IPS DF 4.7 (cell line): ENCODE results near the gene RPAP3.
A peak's percentile ranks its signal among the peaks of the same experiment; 100 is the strongest.

Experiments
- DNase-seq: peaks from one replicate; pipeline ENCODE4 v3.0.0-alpha.2; 2013; ENCODE audit warnings: low spot score; ENCODE audit errors: extremely low read depth

Gene RPAP3, protein sequence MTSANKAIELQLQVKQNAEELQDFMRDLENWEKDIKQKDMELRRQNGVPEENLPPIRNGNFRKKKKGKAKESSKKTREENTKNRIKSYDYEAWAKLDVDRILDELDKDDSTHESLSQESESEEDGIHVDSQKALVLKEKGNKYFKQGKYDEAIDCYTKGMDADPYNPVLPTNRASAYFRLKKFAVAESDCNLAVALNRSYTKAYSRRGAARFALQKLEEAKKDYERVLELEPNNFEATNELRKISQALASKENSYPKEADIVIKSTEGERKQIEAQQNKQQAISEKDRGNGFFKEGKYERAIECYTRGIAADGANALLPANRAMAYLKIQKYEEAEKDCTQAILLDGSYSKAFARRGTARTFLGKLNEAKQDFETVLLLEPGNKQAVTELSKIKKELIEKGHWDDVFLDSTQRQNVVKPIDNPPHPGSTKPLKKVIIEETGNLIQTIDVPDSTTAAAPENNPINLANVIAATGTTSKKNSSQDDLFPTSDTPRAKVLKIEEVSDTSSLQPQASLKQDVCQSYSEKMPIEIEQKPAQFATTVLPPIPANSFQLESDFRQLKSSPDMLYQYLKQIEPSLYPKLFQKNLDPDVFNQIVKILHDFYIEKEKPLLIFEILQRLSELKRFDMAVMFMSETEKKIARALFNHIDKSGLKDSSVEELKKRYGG

GRCh38 chr12:47705566-47706425 lies at the start of gene RPAP3:
RPAP3 (minus strand) TSS chr12:47706030; CDS start chr12:47702840, 3,190 bp downstream.
- peak; percentile 64 for DNase-seq

DNA sequence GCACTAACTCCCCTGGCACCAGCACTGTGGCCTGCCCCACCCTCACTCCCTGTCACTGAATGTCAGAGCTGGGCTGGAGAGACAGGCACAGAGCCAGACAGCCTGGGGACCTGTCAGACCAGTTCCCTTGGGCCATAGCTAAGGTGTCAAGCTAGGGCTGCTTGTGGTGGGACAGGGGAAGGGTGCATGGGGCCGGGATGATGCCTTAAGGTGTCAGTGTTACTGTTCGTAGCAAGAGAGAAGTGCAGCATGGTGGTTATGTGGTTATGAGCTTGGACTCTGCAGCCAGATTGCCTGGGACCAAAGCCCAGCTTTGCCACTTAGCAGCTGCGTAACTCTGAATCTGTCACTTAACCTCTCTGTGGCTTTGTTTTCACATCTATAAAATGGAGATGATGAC lies 49.1 kb upstream of the RPAP3 start:
- no peak for DNase-seq

DNA sequence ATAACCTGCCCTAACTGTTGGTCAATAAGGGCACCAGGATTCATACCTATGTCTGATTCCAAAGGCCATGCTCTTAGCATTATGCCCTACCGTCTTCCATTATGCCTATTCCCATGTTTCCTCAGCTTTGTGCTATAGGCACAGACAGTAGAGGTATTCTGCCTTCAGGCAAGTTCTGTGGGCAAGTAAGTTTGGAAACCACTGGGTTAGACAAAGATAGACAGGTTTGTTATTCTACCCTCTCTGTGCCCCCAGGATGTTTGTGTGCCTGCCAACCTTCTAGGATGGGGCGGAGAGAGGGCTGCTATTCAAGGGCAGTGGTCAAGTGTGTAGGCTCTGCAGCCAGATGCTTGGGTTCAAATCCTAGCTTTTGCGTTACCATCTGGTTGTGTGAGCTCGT lies 48.3 kb upstream of the RPAP3 start:
- DNase-seq, result no peak

GRCh38 chr12:47753021-47754001 lies 47.5 kb upstream of the RPAP3 start:
- DNase-seq, result no peak

- no peak for DNase-seq
Measured at GRCh38 chr12:47752552-47752951, 46.7 kb upstream of the RPAP3 start.

DNA sequence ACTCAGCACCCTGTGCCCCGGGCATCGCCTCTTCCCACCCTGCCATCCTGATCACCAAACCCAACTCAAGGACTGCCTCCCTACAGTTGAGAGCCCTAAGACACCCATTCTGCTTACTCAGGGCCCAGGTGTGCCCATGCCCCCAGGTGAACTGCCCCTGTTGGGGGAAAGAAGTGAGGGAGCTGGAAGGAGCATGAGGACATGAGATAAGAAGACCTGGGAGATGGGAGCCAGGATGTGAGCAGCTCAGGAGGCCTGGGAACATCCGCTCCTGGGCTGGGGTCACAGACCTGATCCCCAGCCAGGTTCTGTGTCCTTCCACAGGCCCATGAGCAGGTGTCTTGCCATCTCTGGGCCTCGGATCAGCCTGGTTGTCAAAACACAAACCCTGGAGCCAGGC lies 46.3 kb upstream of the RPAP3 start:
- no peak for DNase-seq

DNA sequence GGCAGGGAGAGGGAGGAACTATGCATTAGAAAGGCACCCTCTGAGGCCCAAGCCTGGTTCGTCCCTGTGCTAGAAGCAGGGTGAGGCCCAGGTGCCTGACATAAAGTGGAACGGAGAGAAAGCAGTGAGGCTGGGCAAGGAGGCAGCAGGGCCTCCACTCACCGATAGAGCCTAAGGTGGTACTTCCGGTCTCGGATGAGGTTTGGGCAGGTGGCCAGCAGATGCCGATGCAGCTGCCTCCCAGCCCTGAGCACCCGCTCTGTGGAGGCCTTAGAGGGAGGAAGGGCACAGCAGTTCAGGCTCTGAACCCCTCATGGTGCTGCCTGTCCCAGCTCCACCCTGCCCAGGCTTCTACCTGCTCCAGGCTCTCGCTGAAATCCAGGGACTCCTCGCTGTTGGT lies 45.7 kb upstream of the RPAP3 start:
- no peak for DNase-seq

- no peak for DNase-seq
Measured at GRCh38 chr12:47750916-47751470, 45.2 kb upstream of the RPAP3 start.

DNA sequence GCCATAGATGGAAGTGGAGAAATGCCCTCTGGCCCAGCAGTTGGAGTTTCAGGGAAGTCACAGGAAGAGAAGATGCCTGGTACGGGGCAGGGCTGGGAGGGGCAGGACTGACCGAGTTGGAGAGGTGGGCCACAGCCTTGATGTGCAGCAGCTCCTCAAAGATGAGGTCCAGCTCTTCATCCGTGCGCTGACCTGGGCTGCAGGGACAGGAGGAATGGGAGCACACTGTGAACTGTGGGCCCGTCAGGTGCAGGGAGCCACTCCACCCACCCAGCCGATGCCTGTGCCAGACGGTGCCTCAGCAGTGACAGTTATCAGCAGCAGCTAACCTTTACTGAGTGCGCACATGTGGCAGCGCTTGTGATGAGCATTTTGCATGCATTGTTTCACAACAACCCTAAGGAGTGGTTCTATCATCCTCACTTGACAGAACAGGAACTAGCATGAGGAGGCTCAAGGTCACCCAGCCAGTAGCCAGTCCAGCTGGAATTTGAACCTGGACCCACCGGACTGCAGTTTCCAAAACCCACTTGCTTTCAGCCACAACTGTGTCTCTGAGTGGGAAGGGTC lies 44.5 kb upstream of the RPAP3 start:
- DNase-seq, result no peak

GRCh38 chr12:47748899-47749298 lies 43.1 kb upstream of the RPAP3 start:
- no peak for DNase-seq

GRCh38 chr12:47748507-47748828 lies 42.6 kb upstream of the RPAP3 start:
- no peak for DNase-seq

DNA sequence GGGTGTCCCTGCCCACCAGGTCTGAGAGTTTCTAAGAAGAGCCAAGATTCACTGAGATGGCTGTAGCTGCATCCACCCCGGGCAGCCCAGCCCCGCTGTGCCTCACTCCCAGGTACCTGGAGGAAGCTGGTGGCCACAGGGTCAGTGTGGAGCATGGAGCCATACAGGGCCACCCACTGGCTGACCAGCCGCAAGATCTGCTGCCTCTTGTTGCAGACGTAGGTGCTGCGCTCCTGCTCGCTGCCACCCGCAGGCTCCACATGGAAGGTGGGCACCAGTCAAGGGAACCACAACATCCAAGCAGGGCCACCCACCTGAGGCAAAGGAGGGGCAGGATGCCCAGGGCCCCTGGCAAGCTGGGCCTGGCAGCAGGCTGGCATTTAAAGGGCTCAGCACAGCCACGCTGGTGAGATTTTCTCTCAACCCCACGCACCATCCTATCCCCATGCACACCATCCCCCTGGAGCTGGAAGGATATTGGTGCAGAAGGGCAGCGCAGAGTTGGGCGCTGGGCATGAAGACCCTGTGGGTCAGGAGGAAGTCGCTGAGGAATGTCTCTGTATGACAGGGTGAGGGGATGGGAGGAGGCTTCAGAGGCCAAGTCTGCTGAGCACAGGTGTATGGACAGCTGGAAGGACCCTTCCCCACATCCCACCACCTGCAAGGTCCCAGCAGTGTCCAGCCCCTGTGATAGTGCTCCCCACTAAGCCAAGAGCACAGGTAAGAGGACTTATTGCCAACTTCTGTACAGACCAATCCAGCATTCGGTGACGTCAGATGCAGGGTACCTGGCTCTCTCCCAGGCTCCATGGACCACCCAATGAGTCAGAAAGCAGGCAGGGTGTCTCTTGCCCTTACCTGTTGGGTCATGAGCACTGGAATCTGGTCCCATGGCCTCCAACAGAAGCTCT lies 42.0 kb upstream of the RPAP3 start:
- no peak for DNase-seq

GRCh38 chr12:47747126-47747525 lies 41.3 kb upstream of the RPAP3 start:
- no peak for DNase-seq

DNA sequence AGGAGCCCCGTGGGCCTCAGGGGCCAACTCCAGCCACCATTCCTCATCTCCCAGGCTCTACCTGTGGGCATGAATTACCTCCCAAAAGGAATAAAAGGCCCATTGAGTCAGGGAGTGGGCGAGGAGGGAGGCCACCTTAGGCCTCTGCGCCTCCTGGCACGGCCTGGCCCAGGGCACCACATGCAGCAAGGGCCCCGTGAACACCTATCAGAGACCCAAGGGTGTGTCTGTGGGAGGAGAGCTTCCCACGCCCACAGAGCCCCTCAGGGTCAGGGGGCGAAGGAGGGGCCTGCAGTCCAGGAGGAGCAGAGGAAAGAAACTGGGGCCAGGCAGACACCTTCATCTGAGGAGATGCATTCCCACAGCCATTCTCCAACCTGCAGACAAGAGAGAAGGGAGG lies 40.7 kb upstream of the RPAP3 start:
- DNase-seq, result no peak

- DNase-seq, result no peak
Measured at GRCh38 chr12:47746073-47746472, 40.2 kb upstream of the RPAP3 start.

- no peak for DNase-seq
Measured at GRCh38 chr12:47745485-47746041, 39.7 kb upstream of the RPAP3 start.

- DNase-seq, result no peak
Measured at GRCh38 chr12:47744778-47745436, 39.1 kb upstream of the RPAP3 start.

DNA sequence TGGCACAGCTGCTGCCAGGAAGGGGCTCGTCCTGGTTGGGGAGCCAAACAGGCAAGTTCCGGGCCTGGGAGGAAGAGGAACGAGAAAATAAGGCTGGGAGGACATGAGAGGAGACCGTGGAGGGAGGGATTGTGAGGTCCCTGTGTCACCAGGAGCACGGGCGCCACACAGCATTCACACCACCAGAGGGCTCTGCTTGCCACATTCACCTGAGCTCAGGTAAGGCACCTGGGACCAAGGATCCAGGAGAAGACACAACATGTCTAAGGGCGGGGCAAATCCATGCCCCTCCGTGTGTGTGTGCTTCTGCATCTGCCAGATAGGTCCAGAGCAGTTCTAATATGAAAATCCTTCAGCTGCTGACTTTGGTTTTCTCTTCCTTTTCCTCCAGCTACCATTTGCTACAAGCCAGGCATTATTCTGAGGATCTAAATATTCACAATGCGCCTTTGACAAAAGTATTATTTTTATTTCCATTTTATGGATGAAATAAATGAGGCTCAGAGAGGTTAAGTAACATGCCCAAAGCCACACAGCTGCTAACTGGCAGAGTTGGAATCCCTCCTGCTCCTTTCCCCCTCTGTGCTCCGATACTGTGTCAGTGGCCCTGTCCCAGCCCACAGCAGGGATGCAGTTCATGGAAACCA lies 38.3 kb upstream of the RPAP3 start:
- no peak for DNase-seq
